GM19463 (cell line): ENCODE measurements around the gene TFDP1.
"Not testable (repeated sequence)": the region's sequence is repeated elsewhere in the genome, so short reads cannot be mapped to it uniquely, and the experiment has no call there.

Experiments
- ATAC-seq: cut with Tn5 transposase; IDR thresholded peaks from one replicate; pipeline ENCODE4 v1.9.1; 2021; ENCODE audit warnings: mild to moderate bottlenecking, moderate library complexity; ENCODE audit not compliant: unreplicated experiment

Gene TFDP1

GRCh38 chr13:113613789-113614379, 29.3 kb downstream of the TFDP1 start:
- no peak for ATAC-seq

DNA sequence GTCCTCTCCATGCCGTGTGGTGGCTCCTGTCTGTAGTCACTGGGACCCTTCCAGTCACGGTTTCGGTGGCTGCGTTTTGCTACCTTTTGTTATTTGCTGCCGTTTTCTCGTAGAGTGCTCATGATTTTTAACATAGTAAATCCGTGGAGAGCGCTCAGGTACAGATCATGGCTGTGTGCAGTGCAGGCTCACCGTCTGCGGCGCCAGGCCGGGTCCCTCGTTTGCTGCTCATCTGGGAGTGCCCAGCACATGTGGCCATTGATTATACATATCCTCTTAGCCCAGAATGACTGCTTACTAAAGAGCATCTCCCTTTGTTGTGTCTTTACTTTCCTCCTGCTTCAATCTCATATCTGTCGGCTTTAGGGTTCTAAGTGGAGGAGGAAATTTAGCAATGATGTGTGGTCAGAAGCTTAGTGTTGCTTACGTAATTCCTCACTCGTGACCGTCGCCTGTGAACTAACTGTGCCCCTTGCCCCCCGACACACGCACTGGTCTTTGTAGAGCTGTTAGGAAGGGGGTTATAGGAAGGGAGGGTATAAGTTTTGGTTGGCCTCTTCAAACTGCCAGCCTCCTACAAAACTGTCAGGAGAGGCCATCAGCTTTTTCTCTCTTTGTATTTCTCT, 31.8 kb downstream of the TFDP1 start:
- ATAC-seq: no peak

GRCh38 chr13:113616991-113617749, 32.6 kb downstream of the TFDP1 start:
- no peak for ATAC-seq

- no peak for ATAC-seq
Measured at GRCh38 chr13:113617961-113618360, 33.4 kb downstream of the TFDP1 start.

DNA sequence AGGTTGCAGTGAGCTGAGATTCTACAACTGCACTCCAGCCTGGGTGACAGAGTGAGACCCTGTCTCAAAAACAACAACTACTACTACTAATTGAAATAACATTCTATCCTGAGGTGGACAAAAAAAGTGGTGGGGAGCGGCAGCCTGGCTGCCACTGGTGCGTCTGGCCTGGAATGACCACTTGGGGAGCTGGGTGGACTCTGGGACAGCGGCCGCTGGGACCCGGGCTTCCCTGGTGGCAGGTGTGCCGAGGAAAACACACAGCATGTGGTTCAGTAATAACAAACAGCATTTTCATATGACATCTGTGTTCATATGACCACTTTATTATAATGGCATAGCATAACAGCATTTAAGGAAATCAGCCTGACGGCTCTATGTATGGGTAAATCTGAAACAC, 33.9 kb downstream of the TFDP1 start:
- no peak for ATAC-seq

DNA sequence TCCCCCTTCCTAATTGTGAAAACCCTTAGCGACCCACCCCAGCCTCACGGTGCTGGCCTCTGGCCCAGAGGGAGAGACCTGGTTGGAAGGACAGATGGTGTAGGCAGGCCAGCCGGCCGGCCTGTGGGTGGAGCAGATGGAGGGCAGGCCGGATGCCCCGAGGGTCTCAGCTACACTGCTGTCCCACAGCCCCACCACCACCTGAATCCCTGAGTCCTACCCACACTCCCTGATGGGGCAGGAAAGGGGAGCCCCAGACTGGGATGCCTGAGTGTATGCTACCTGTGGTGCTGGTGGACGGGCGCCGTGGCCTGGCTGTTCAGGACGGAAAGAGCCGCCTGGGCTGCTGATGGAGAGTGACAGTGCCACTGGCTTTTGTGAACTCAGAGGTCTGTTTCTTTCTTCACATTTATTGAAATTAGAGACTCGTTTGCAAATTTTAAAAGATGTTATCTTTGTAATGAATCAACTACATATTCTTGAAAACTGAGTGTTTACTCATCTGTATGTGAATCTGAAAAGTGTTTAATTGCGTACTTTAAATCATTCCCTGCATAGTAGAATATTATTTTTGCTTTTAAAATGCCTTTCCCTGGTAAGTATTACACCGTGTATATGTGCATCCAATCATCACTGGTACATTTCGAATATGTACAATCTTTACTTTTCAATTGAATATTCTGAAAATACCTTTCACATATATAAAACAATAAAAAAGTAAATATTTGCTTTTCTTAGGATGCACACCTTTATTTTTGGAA, 35.7 kb downstream of the TFDP1 start:
- no peak for ATAC-seq

- ATAC-seq: no peak
Measured at GRCh38 chr13:113621046-113621445, 36.5 kb downstream of the TFDP1 start.

GRCh38 chr13:113621498-113621897, 36.9 kb downstream of the TFDP1 start:
- ATAC-seq: not testable (repeated sequence)

DNA sequence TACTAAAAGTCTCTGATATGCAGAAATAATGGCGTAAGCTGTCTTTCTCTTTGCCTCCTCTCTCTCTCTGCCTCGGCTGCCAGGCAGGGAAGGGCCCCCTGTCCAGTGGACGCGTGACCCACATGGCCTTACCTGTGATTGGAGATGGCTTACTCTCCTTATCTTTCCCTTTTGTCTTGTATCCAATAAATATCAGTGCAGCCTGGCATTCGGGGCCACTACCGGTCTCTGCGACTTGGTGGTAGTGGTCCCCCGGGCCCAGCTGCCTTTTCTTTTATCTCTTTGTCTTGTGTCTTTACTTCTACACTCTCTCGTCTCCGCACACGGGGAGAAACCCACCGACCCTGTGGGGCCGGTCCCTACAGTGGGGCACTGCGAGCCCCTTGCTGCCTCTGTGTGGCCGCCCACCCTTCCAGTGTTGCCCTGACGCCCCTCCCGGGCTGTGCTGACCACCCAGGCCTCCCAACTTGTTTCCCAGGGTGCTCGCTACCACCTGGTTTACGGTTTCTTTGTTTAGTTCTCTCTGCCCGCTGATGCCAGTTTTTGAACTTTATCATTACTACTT, 37.5 kb downstream of the TFDP1 start:
- not testable (repeated sequence) for ATAC-seq

- no peak for ATAC-seq
Measured at GRCh38 chr13:113622791-113623490, 38.4 kb downstream of the TFDP1 start.

- ATAC-seq: no peak
Measured at GRCh38 chr13:113623491-113624234, 39.1 kb downstream of the TFDP1 start.

GRCh38 chr13:113624235-113624587, 39.7 kb downstream of the TFDP1 start:
- no peak for ATAC-seq

DNA sequence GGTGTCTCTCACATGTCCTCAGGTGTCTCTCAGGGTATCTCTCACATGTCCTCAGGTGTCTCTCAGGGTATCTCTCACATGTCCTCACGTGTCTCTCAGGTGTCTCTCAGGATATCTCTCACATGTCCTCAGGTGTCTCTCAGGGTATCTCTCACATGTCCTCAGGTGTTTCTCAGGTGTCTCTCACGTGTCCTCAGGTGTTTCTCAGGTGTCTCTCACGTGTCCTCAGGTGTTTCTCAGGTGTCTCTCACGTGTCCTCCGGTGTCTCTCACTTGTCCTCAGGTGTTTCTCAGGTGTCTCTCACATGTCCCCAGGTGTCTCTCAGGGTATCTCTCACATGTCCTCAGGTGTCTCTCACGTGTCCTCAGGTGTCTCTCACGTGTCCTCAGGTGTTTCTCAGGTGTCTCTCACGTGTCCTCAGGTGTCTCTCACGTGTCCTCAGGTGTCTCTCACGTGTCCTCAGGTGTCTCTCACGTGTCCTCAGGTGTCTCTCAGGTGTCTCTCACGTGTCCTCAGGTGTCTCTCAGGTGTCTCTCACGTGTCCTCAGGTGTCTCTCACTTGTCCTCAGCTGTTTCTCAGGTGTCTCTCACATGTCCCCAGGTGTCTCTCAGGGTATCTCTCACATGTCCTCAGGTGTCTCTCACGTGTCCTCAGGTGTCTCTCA, 40.2 kb downstream of the TFDP1 start:
- ATAC-seq: not testable (repeated sequence)

DNA sequence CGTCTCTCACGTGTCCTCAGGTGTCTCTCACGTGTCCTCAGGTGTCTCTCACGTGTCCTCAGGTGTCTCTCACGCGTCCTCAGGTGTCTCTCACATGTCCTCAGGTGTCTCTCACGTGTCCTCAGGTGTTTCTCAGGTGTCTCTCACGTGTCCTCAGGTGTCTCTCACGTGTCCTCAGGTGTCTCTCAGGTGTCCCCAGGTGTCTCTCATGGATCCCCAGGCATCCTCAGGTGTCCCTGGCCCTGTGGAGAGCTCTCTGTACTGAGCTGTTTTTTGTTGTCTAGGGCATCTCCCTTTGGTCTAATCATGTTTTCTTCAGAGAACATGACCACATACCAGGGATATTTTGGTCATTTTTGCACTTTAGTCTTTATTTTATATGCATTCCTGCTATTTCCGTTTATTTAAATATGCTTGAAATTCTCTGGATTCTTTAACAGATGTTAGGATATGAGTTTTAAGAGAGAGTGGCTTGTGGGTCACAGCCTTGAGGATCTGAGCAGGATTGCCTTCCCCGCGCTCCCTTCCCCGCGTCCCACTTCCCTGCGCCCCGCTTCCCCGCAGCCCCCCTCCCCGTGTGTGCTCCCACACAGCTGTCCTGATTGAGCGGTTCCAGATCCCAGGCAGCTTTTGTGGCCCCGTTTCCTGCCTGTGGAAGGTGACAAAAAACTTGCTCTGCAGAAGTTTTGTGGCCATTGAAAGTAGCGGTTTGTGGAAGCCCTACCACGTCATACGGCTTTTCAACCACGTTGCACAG, 41.6 kb downstream of the TFDP1 start:
- ATAC-seq: no peak

GRCh38 chr13:113627136-113627535, 42.6 kb downstream of the TFDP1 start:
- no peak for ATAC-seq

- ATAC-seq: no peak
Measured at GRCh38 chr13:113628291-113629270, 44.0 kb downstream of the TFDP1 start.

GRCh38 chr13:113629866-113630265, 45.3 kb downstream of the TFDP1 start:
- no peak for ATAC-seq
